Stimulated activated CD8-positive, alpha-beta memory T cell treated with anti-CD3 and anti-CD28 coated beads, Interleukin-7, amount 100 ng/mL, for 48 hours (primary cell): ENCODE data around the gene BLVRB.
A peak's percentile ranks its signal among the peaks of the same experiment; 100 is the strongest.
"Not testable (repeated sequence)": the region's sequence is repeated elsewhere in the genome, so short reads cannot be mapped to it uniquely, and the experiment has no call there.

Experiments
- DNase-seq, 2 donors: peaks; one replicate each; pipeline ENCODE4 v3.0.0-alpha.2; 2020; ENCODE audit warnings: low read depth in 1 of 2; ENCODE audit errors: extremely low read depth in 1 of 2

The BLVRB gene

DNA sequence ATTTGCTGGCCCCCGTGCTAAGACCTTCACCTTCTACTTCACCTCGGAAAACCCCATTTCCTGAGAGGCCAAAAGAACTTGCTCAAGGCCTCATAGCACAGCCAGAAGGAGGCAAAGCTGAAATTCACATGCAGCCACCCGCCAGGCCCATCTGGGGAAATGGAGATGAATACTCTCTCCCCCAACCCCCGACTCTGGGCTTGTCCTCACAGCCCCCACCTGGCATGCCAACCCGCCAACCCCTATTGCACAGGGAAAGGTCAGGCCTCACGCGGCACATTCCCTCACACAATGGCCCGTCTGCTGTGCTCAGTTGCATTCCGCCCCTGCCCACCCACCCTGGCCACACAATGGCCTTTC lies 55.5 kb downstream of the BLVRB start:
- no peak for DNase-seq

DNA sequence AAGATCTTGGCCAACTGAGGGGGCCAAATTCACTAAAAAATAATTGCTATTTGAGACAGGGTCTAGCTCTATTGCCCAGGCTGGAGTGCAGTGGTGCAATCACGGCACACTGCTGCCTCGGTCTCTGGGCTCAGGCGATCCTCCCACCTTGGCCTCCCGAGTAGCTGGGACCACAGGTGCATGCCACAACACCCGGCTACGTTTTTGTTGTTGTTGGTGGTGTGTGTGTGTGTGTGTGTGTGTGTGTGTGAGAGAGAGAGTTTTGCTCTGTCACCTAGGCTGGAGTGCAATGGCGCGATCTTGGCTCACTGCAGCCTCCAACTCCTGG lies 57.0 kb downstream of the BLVRB start:
- not testable (repeated sequence) for DNase-seq

DNA sequence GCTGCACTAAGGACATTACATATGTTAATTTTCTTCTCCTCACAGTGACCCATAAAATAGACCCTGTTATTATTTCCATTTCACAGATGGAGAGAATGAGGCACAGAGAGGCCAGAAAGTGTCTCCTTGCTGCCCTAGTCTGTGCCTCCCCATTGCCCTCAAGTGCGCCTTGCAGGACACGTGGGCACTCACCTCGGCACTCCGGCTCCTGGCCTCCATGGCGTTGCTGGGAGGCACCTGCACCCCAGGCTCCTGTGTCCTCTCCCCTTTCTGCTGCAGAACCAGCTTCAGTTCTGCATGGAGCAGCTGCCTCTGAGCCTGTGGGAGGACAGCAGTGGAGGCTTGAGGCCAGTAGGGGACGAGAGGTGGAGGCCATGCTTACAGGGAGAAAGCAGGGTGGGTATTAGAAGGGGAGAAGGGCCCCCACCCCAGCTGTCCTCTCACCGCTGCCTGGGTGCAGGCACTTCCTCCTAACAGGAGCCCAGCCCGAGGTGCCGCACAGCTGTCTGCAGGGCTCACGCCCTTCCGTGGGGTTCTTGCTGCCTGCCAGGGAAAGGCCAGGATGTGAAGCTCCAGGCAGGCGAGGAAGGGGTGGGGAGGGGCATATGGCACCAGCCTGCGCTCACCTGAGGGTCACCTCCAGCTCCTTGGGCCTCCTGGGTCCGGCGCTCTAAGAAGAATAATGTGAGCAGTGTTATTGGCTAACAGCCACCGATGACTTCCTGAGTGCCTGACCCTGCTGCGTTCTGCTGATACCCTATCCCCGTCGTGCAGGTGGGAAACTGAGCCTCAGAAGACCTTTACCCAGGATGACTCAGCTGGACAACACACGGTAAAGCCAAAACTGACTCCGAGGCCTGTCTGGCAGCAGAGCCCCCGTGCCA lies 57.6 kb downstream of the BLVRB start:
- no peak for DNase-seq

DNA sequence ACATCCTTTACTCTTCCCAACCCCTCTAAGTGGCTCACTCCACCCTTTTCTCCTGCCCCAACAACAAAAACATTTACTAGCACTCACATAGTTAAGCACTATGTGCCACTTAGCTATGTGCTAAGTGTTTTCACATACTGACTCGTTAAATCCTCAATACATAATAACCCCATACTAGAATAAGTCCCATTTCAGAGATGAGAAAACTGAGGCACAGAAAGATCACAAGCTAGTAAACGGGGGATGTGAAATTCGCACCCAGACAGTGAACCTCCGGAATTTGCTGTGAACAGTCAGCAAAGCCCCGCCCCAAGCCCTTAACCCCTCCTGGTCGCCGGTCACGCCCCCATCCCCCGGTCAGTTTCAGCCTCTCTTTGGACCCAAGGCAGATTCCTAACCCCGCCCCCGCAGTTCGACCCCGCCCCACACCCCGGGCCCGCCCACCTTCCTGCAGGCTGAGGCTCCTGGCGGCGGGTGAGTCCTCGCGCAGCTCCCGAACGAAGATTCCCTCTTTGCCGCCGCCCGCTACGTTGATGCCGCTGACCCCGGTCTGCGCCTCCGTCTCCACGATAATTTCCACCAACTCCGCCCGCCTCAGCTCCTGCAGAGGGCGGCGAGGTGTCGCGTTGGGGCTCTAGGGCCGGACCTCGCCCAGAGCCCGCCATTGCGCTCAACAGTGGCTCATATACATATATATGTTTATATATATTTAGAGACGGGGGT lies 62.1 kb downstream of the BLVRB start:
- DNase-seq: peak; percentile 70 to 87

DNA sequence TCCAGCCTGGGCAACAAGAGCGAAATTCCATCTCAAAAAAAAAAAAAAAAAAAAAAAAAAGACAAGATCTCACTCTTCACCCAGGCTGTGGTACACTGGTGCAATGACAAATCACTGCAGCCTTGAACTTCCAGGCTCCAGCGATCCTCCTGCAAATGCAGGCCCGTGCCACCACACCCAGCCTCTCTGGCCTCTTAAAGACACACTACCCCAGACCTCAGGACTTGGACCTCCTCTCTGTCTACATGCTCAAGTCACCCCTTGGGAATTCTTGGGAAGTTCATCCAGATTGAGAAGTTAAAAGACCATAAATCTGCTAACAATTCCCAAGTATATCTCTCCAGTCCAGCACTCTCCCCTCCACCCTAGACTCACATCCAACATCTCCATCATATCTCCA lies 65.0 kb downstream of the BLVRB start:
- DNase-seq: no peak

DNA sequence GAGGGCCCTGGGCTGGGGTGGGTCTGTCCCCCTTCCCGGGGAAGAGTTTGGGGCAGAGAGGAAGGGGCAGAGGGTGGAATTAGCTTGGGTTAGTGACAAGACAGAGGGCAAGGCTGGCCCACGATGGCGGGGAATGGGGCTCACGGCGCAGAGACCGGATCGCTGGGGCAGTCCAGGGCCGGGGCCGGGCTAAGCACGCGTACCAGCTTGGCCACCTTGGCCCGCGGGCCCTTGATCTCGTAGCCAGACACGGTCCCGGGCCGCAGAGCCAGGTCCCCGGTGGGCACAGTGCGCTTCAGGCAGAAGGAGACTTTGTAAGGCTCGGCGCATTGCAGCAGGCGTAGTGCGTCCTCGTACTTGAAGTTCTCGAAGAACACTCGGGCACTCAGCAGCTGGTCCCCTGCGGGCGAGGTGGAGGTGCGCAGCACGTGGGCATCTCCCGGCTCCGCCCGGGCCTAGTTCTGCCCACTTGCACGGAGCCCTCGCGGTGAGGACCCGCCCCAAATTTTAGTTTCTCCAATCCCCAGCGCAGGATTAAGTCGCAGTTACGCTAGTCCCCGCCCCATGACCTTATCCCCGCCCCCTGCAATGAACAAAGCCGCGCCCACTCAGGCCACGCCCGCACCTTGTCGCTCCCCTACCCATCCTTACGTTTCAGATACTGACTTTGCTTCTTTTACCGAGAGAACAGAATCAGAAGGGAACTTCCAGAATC lies 67.0 kb downstream of the BLVRB start:
- DNase-seq: peak in 1 of 2 donors; percentile 63
